CD4-positive, alpha-beta T cell treated with Interleukin-12 subunit alpha and Interleukin-12 subunit beta, for 1 hour (primary cell): ENCODE measurements around the gene EIF4E2.

ENCODE experiments used
- DNase-seq: peaks from one replicate; pipeline ENCODE4 v3.0.0-alpha.2; 2020

The EIF4E2 gene

DNA sequence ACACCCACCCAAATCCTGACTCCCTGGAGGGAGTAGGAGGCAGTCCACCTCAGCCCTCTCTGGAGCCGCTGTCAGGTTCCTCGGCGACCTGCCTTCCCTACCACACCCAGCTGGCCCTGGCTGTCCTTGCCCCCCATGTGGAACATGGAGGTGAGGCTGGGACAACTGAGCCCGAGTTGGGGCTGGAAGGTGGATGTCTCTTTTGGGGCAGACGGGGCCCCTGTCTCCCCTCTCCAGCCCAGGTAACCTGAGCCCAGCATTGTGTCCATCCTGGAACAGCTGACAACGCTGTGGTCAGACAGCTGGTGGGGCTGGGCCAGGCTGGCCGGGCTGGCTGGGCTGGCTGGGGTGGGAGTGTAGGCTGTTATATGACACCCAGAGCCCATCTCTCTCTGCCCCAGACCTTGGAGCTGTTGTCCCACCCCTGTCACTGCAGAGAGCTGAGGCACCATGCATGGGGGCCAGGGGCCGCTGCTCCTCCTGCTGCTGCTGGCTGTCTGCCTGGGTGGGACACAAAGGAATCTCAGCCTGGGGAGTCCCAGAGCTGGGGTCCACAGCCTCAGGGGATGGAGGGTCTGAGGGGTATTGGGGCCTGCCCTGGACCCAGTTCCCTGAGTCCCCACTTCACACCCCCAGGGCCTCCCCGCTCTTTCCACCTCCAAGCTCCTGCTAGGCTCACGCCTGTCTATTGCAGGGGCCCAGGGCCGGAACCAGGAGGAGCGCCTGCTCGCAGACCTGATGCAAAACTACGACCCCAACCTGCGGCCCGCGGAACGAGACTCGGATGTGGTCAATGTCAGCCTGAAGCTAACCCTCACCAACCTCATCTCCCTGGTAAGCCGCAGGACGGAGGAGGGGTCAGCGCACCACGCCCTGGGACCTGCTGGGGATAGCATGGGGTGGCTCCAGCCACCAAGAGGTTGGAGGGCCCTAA lies 10.9 kb upstream of the EIF4E2 start, which contains the start of gene CHRNG:
CHRNG (plus strand) TSS at position 395 of the 934 bp plus-strand sequence; CDS start at position 451, 56 bp downstream.
- DNase-seq: no peak

DNA sequence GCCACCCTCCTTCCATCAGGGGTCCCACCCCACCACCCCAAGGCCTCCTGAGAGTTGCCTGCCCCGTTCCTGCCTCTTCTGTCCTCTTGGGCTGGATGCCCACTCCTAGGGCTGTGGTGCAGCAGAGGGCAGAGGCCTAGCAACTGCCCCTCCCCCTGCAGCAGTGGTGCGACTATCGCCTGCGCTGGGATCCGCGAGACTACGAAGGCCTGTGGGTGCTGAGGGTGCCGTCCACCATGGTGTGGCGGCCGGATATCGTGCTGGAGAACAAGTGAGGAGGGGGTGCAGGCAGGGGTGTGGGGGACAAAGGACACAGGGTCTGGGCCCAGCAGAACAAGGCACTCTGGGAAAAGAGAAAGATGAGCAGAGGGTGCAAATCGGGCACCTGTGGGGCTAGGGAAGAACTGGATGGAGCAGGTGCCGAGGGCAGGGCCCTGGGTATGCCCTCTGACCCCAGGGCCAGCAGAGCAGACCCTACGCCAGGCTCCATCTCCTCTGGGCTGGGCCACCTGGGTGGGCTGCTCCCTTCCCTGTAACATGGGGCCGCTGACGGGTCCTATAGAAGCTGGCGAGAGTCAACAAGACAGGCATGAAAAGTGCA lies 9.9 kb upstream of the EIF4E2 start:
- DNase-seq: no peak

DNA sequence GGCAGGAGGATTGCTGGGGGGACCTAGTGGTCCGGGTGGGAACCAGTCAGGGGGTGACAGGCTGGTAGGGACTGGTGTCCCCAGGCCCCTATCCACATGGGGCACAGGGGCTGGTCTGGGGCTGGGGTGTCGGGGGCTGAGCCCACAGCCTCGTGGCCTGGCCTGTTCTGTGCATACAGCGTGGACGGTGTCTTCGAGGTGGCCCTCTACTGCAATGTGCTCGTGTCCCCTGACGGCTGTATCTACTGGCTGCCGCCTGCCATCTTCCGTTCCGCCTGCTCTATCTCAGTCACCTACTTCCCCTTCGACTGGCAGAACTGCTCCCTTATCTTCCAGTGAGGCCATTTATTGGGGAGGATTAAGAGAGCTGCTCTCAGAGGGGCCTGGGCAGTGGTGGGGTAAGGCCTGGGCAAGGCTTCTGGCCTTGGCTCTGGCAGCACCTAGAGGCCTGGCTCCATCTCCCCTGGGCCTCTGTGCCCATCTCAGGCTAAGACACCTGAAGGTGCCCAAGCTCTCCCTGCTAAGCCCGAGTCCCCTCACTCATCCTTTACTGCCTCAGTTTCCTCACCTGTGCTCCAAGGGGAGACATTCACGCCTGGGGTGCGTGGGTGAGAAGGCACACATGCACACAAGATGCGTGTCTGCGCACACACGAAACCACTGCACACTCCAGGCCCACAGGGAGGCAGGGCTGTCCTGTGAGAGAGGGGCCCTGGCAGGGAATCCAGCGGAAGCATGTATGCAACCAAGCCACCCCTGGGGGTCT lies 9.1 kb upstream of the EIF4E2 start:
- DNase-seq: no peak

DNA sequence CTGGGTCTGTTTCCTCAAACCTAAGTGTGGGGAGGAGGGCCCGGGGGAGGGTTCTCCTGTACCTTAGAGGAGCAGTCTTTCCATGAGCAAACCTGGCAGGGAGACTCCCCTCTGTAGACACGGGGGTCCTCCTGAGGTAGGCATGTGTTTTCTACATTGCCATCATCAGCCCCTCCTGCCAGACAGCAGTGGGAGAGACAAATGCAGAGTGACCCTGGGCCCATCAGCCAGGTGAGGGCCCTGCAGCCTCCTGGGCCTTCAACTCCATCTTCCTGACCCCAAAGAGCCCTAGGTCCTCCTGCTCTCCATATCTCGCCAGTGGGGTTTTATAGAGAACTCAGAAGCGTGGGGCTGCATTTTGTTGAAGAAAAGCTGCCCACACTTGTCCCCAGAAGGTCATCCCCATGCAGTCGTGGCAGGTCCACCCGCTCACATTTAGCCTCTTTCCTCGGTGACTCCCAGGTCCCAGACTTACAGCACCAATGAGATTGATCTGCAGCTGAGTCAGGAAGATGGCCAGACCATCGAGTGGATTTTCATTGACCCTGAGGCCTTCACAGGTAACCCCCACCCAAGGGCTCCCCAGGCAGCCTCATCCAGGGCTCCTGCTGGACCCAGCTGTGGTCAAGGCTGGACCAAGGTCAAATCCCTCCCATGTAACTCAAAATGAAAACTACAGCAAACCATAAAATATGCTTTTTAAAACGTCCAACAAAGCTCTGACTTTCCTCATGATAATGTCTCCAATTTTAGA lies 8.4 kb upstream of the EIF4E2 start:
- DNase-seq: no peak

DNA sequence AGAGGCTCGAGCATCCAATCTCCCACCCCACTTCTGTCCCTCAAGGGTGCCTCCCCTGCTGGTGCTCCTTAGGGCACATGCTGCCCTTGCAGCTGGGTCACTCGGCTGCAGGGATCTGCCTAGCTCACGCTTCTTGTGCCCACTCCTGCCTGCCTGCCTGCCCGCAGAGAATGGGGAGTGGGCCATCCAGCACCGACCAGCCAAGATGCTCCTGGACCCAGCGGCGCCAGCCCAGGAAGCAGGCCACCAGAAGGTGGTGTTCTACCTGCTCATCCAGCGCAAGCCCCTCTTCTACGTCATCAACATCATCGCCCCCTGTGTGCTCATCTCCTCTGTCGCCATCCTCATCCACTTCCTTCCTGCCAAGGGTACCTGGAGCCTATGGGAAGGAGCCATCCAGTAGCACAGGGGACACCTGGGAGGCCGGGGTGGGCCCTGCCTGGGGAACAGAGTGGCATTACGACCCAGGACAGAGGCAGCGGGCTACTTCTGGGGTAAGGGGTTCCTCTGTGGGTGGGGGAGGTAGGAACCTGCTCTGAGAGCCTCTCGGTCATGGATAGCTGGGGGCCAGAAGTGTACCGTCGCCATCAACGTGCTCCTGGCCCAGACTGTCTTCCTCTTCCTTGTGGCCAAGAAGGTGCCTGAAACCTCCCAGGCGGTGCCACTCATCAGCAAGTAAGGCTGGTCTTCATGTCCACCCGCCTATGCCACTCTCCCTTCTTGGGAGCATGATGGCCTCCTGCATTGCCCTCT lies 7.6 kb upstream of the EIF4E2 start:
- no peak for DNase-seq

DNA sequence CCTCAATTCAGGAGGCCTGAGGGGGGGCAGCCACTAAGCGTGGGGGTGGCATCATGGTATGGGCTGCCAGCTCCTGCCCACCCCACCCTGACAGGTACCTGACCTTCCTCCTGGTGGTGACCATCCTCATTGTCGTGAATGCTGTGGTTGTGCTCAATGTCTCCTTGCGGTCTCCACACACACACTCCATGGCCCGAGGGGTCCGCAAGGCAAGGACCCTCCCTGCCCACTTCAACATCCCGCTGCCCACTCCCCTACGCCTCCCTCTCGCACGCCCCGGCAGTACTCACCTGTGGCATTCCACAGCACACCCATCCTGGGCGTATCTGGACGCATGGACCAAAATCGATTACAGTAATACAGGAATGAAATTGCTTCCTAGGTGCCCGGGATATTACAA lies 7.0 kb upstream of the EIF4E2 start:
- DNase-seq: no peak

DNA sequence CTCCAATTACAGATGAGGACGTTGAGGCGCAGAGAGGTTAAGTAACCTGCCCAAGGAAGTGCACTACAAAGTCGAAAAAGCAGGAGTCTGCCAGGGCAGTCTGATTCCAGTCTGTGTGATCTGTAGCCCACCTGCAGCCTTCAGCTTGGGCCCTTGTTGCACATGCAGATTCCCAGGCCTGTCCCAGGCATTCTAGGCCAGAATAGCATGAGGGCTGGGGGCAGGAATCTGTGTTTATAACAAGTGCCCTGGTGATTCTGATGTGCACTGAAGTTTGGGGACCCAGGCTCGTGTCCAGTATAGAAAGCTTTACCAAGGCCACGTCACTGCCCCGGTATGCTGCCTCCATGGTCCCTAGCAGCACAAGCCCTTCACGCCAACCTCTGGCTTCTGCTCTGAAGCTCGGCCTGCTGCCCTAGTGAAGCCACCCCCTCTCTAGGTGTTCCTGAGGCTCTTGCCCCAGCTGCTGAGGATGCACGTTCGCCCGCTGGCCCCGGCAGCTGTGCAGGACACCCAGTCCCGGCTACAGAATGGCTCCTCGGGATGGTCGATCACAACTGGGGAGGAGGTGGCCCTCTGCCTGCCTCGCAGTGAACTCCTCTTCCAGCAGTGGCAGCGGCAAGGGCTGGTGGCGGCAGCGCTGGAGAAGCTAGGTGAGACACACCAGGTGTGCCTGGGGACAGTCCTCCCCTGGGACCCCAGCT lies 6.4 kb upstream of the EIF4E2 start:
- DNase-seq: no peak

DNA sequence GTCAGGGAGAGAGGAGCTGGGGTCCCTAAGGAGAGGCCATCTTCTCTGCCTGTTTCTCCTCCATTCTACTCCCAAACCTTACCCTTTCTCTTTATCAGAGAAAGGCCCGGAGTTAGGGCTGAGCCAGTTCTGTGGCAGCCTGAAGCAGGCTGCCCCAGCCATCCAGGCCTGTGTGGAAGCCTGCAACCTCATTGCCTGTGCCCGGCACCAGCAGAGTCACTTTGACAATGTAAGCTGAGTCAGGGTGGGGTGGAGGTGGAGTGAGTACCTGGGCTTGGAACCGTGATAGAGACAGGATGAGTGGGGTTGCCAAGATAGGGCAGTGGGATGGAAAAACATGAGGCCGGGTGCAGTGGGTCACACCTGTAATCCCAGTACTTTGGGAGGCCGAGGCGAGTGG lies 5.8 kb upstream of the EIF4E2 start:
- no peak for DNase-seq

DNA sequence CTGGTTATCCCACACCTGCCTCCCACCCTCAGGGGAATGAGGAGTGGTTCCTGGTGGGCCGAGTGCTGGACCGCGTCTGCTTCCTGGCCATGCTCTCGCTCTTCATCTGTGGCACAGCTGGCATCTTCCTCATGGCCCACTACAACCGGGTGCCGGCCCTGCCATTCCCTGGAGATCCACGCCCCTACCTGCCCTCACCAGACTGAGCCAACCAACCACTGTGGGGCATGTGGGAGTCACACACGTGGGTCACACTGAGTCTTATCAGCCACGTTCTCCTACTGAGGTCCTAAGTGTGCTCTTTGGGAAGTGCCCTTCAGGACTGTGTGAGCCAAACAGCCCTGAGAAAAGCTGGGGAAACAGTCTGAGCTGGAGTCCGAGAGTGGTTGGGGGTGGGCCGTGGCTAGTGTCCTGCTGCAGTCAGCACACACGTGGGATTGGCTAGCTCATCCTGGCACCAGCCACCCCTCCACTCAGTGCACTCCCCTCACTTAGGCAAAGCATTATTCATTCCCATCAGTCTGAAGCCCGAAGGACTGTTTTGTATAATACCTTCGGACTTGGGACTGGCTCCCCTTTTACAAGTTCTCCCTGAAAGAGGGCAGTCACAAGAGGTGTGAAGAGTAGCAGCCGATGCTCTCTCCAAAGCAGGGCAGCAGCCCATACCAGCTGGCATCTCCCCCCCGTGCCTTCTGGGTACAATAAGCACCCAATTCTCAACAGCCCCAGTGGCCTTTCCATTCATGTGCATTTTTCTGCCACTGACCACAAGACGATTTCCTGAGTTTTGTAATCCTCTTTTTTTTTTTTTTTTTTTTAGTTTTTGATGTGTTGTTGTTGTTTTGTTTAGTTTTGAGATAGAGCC lies 4.7 kb upstream of the EIF4E2 start:
- no peak for DNase-seq

DNA sequence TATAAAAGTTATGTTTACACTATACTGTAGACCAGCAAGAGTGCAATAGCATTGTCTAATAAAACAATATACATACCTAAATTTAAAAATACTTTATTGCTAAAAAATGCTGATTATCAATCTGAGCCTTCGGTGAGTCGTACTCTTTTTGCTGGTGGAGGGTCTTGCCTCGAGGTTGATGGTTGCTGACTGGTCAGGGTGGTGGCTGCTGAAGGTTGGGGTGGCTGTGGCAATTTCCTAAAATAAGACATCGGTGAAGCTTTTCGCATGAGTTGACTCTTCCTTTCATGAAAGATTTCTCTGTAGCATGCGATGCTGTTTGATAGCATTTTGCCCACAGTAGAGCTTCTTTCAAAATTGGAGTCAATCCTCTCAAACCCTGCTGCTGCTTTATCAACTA lies 2.5 kb upstream of the EIF4E2 start:
- no peak for DNase-seq

DNA sequence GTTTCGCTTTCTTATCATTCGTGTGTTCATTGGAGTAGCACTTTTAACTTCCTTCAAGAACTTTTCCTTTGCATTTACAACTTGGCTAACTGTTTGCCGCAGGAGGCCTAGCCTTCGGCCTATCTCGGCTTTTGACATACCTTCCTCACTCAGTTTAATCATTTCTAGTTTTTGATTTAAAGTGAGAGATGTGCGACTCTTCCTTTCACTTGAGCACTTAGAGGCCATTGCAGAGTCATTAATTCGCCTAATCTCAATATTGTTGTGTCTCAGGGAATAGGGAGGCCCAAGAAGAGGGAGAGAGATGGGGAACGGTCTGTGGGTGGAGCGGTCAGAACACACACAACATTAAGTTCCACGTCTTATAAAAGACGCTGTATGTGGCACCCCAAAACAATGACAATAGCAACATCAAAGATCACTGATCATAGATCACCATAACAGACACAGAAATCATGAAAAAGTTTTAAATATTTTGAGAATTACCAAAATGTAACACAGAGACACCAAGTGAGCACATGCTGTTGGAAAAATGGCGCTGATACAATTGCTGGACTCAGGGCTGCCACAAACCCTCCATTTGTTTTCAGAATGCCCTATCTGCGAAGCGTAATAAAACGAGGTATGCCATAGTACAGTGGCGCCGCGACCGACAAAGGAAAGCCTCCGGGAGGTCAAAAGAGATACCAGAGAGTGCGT lies 685 bp upstream of the EIF4E2 start:
- DNase-seq: no peak

DNA sequence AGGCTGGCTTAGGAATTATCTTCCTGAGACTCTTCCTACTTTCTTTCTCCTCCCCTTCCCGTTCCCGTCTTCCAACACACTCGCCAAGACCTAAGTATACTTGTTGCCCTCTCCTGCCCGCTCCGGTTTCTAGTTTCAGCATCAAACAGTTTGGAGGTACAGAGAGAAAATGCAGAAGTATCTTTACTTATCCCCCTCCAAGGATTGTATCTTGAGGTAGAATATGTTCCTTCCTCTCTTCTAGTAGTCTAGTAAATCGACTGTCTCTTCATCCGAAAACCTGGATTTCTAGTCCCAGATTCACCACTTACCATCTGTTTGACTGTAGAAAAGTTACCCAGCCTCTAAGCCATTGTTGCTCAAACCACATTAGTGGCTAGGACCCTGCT lies 755 bp downstream of the EIF4E2 start:
- no peak for DNase-seq

DNA sequence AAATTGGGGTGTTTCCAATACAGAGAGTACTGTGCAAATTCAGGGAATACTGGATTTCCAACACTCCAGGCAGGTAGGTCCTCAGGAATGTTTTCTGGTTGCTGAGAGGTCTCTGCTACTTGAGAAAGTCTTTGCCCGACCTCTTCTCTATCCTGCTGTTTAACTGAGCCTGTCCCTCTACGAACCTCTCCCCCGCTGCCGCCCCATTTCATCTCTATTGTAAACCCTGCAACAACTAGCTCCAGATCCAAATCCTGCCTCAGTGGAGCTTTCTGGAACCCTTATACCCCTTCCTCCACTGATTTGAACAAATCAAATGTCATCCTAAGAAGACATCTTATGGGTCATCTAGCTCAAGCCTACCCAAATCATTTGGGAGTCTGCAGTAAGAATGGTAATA lies 1.3 kb downstream of the EIF4E2 start:
- no peak for DNase-seq

DNA sequence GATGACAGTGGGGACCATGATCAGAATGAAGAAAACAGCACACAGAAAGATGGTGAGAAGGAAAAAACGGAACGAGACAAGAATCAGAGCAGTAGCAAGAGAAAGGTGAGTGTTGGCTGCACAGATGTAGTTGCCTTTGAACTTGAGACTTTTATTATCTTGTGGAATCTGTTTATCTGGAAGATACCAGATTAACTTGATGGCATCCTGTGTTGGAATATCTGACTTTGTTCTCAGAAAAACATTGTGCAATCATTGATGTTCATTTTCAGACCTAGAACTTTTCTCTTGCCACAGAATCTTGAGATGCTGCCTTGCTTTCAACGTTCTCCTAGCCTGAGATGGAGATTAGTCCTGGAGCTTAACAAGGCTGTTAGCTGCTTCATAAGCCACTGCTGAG lies 5.9 kb downstream of the EIF4E2 start:
- DNase-seq: no peak

DNA sequence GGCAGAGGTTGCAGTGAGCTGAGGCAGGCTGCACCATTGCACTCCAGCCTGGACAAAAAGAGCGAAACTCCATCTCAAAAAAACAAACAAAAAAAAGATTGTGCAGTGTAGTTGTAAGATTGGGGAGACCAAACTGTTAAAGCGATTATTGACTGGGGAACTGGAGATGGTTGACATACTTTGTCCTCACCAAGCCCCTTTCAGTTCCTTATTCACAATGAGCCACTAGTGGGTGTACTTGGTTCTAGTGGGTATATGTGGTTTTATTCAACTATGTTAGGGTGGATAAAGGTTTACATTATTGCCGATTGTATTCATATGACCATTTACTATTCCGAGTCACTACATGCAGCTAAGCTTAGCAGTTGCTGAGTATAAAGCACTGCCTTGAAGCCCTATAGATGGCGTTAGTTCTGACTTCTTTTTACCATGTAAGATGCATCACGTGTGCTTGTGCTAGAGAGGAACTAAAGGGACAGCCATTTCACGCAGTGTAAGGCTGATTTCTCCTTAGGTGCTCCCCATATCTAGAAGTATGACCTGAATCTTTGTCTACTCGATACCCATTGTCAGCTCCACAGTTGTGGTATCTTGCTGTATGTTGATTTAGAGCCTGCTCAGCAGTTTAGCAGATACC lies 12.1 kb downstream of the EIF4E2 start:
- DNase-seq: no peak

DNA sequence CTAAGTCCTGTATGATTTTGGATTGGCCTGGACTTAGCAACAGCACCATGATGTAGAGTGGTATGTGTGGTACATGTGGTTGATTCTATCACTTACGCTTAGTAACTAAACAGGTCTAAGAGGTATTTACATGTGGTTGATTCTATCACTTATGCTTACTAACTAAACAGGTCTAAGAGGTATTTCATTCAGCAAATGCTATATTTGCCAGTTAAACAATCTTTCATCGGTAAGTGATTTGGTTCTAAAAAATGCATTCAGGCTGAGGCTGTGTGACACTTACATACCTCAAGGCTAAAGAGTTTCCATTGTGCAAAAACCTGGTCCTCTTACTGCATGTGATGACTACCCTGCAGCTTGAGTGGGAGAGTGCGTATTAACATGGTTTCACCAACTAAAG lies 13.1 kb downstream of the EIF4E2 start:
- DNase-seq: no peak

DNA sequence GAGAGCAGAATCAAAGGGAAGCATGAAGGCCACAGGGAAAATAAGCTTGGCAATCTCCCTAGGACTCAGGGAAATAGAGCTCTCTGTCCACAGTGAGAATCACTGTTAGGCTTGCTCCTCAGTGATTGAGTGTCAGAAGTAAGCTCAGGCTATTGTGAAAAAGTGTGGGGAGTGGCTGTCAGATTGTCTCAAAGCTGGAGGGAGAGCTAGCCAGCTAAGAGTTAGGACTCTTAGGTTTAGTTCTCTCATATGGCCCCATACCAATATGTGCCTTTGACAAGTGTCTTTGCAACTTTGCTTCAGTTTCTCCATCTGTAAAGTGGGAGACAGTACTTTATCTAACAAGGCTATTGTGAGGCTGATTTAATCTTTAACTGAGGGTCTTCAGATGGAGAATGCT lies 17.2 kb downstream of the EIF4E2 start:
- DNase-seq: no peak

DNA sequence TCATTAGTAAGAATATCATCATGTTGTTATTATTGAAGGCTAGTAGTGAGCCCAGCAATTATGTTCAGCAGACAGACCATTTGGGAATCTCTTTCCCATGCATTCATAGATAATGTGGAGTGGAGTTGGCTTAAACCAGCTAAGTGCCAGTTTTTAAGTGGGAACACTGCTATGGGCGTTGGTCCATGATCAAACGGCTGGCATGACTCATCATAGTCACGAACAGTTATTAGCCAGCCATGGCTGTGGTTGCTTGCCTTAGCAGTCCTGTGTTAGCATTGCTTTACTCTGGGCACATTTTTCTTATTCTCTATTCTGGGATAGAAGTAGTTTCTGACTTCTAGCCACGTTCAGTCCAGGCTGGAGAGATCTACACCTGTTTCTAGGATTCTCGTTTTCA lies 17.7 kb downstream of the EIF4E2 start:
- DNase-seq: no peak

DNA sequence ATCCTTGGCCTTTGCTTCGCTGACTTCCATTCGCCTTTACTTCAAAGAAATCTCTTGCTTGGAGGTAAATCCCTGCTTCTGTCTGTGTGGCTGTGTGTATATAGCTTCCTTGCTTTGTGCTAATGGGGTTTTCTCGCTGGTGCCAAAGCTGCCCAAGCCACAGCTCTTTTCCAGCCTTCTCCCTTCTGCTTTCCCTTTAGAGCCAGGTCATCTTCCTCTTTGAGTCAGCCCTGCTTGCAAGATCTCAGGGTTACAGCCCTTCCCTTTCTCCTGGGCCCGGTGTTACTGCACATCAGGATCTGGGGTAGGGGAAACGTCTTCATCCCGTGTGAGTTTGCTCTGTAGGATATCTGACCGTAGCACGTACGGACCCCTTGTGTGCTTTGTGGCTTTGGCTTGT lies 19.1 kb downstream of the EIF4E2 start:
- no peak for DNase-seq
